ENCODE results near the gene CAMK1D. TPM values are rescaled to one million over a fixed set of nuclear protein-coding genes. Genes with fewer than 3 reads are reported as not detected.
A peak's percentile ranks its signal among the peaks of the same experiment; 100 is the strongest.

CAMK1D gene
- total RNA-seq, 2 experiments from 2014 or later, result 28.8 to 35.3 TPM

DNA sequence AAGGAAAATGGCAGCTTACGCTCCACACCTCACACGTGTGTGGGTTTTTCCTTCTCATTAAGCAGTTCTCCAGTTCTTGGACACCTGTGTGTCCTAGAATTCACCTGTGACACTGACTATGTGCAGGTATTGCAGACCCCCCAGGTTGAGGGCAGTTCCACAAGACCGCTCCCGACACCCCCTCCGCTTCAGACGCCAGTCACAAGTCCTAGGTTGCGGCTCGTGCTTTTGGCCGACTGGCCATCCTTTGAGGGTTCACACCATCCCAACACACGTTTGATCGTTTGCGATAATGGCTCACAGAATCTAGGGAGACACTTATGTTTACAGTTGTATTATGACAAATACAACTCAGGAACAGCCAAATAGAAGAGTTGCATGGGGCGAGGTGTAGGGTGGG, 44.5 kb downstream of the CAMK1D start:
- no peaks in the 10 kb centered on the region for H3K9me3 ChIP-seq (ENCODE audit: control insufficient read depth in 1 of 2, insufficient read depth in 1 of 2, low read length in 2 of 2)
- TF ChIP-seq, protein P1, sequence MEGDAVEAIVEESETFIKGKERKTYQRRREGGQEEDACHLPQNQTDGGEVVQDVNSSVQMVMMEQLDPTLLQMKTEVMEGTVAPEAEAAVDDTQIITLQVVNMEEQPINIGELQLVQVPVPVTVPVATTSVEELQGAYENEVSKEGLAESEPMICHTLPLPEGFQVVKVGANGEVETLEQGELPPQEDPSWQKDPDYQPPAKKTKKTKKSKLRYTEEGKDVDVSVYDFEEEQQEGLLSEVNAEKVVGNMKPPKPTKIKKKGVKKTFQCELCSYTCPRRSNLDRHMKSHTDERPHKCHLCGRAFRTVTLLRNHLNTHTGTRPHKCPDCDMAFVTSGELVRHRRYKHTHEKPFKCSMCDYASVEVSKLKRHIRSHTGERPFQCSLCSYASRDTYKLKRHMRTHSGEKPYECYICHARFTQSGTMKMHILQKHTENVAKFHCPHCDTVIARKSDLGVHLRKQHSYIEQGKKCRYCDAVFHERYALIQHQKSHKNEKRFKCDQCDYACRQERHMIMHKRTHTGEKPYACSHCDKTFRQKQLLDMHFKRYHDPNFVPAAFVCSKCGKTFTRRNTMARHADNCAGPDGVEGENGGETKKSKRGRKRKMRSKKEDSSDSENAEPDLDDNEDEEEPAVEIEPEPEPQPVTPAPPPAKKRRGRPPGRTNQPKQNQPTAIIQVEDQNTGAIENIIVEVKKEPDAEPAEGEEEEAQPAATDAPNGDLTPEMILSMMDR (IDR thresholded peaks at IDR 0.05), result no peak
- no peaks in the 10 kb centered on the region for H3K36me3 ChIP-seq (ENCODE audit: insufficient read depth, low read length)
- no peaks in the 10 kb centered on the region for H3K27me3 ChIP-seq (ENCODE audit: control insufficient read depth in 1 of 2, insufficient read depth in 2 of 2, low read length in 2 of 2)
- Mint-ChIP-seq H3K27me3 (no peaks in the 10 kb centered on the region), H3K9me3 (no peaks in the 10 kb centered on the region), H3K4me3 (no peak overlapping the region), H3K4me1 (ENCODE audit: low read depth) (peaks cover 52% of the 10 kb centered on the region), H3K36me3 (ENCODE audit: low read depth) (no peaks in the 10 kb centered on the region), H3K27ac (no peak overlapping the region)
- H3K4me3 ChIP-seq (ENCODE audit: low read length), result no peak overlapping the region
- H3K27ac ChIP-seq (ENCODE audit: low read depth in 1 of 2, low read length in 2 of 2), result no peak overlapping the region
- H3K4me1 ChIP-seq (ENCODE audit: insufficient read depth, low read length), result peaks cover 4% of the 10 kb centered on the region
- intact Hi-C loops (cut with DNase I, micrococcal nuclease), result no loop called here
- POLR2A ChIA-PET, result no interaction called here
- ATAC-seq (ENCODE audit: poor library complexity), result no peak
- DNase-seq, result no peak
- CTCF ChIA-PET, result no interaction called here

DNA sequence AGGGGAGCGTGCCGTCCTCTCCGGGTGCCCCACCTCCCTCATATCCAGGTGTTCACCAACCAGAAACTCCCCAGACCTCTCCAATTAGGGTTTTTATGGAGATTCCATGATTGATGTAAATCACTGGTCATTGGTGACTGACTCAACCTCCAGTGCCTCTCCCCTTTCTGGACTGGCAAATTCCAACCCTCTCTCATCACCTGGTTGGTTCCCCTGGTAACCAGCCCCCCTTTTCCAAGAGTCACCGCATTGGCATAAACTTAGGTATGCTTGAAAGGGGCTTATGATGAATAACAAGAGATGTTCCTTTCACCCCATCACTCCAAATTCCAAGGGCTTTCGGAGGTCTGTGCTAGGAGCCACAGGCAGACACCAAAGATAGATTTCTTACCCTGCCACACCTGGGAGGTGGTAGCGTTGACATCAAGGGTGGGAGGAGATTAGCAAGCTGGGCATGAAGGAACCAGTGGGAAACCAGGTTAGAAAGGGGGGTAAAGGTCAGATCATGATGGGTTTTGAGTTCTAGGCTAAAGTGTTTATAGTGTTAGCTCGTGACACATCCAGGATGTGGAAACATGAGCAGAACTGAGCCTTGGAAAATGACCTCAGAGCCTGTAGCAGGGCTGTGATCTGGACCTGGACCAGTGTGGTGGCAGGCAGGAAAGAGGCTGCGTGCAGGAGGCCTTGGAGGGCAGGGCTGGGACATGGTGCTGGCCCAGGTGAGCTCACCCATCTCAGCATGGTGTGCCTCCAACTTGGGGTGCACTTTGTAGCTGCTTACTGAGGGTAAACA, 45.1 kb downstream of the CAMK1D start:
- POLR2A ChIA-PET, result no interaction called here
- H3K4me1 ChIP-seq (ENCODE audit: insufficient read depth, low read length), result no peaks in the 10 kb centered on the region

DNA sequence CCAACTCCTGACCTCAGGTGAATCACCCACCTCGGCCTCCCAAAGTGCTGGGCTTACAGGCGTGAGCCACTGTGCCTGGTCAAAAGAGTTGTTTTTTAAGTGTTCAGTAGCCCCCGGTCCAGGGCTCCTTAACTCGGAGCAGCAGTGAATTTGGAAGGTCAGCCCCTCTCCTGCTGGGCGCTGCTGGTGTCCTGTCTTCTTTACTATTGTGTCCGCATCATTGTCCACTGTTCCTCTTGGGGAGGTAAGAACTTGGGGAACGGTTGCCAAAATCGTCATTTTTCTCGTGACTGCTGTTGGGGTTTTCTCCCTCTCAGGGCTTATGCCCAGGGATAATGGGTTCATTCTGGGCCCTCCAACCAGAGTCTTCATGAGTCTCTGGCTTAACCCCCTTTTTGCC, 46.7 kb downstream of the CAMK1D start:
- no peaks in the 10 kb centered on the region for H3K27me3 ChIP-seq (ENCODE audit: control insufficient read depth in 1 of 2, insufficient read depth in 2 of 2, low read length in 2 of 2)
- Mint-ChIP-seq H3K36me3 (ENCODE audit: low read depth) (no peaks in the 10 kb centered on the region), H3K27ac (no peak overlapping the region), H3K27me3 (no peaks in the 10 kb centered on the region), H3K4me3 (no peak overlapping the region), H3K4me1 (ENCODE audit: low read depth) (peaks cover 41% of the 10 kb centered on the region), H3K9me3 (no peaks in the 10 kb centered on the region)
- ChIA-PET POLR2A (no interaction called here), CTCF (no interaction called here)
- intact Hi-C loops (cut with DNase I, micrococcal nuclease), result no loop called here
- no peak for ATAC-seq (ENCODE audit: poor library complexity)
- TF ChIP-seq, protein P1 (IDR thresholded peaks at IDR 0.05), result no peak
- H3K9me3 ChIP-seq (ENCODE audit: control insufficient read depth in 1 of 2, insufficient read depth in 1 of 2, low read length in 2 of 2), result no peaks in the 10 kb centered on the region
- H3K4me3 ChIP-seq (ENCODE audit: low read length), result no peak overlapping the region
- H3K36me3 ChIP-seq (ENCODE audit: insufficient read depth, low read length), result no peaks in the 10 kb centered on the region
- no peak overlapping the region for H3K27ac ChIP-seq (ENCODE audit: low read depth in 1 of 2, low read length in 2 of 2)
- no peaks in the 10 kb centered on the region for H3K4me1 ChIP-seq (ENCODE audit: insufficient read depth, low read length)
- no peak for DNase-seq

More for the DNA sequence above, 45.1 kb downstream of the CAMK1D start:
- Histone ChIP-seq H3K9me3 (ENCODE audit: control insufficient read depth in 1 of 2, insufficient read depth in 1 of 2, low read length in 2 of 2) (no peaks in the 10 kb centered on the region), H3K4me3 (ENCODE audit: low read length) (no peak overlapping the region), H3K27me3 (ENCODE audit: control insufficient read depth in 1 of 2, insufficient read depth in 2 of 2, low read length in 2 of 2) (no peaks in the 10 kb centered on the region), H3K36me3 (ENCODE audit: insufficient read depth, low read length) (no peaks in the 10 kb centered on the region), H3K27ac (ENCODE audit: low read depth in 1 of 2, low read length in 2 of 2) (no peak overlapping the region)
- intact Hi-C loops (cut with DNase I, micrococcal nuclease), result no loop called here
- Mint-ChIP-seq H3K4me3 (no peak overlapping the region), H3K36me3 (ENCODE audit: low read depth) (no peaks in the 10 kb centered on the region), H3K9me3 (no peaks in the 10 kb centered on the region), H3K4me1 (ENCODE audit: low read depth) (peaks cover 48% of the 10 kb centered on the region), H3K27ac (peak overlapping the region; percentile 46), H3K27me3 (no peaks in the 10 kb centered on the region)
- CTCF ChIA-PET, result no interaction called here
- no peak for DNase-seq
- ATAC-seq (ENCODE audit: poor library complexity), result no peak
- TF ChIP-seq, protein P1 (IDR thresholded peaks at IDR 0.05), result no peak

Measured in CD4-positive, alpha-beta T cell (primary cell).